H1 (cell line): Measurements from ENCODE around the gene HIPK2. TPM values are rescaled to one million over a fixed set of nuclear protein-coding genes. Genes with fewer than 3 reads are reported as not detected.

Experiments
- CTCF ChIA-PET: fragments of 300-600 bp; sonication (Branson Sonifier 250); formaldehyde crosslinking; loops from one replicate; lab custom pipeline; 2021; ENCODE audit not compliant: partially characterized antibody; lab: Charles Lee
- POLR2A ChIA-PET: fragments of 300-600 bp; sonication (Branson Sonifier 250); formaldehyde crosslinking; loops from one replicate; lab custom pipeline; 2021; ENCODE audit warnings: inconsistent platforms; ENCODE audit not compliant: partially characterized antibody; lab: Charles Lee
- DNase-seq, 2 experiments: peaks; one replicate each; pipeline versions ENCODE4 v3.0.0 to v3.0.0-alpha.2; 2010 to 2022; ENCODE audit warnings: low spot score in 2 of 2, low read depth in 1 of 2, mixed read lengths in 1 of 2
- FAIRE-seq: peaks from 2 replicates; lab custom pipeline; 2011; peaks lifted over from hg19 to GRCh38; lab: Jason Lieb, UNC
- H2AFZ ChIP-seq: 2 replicates; pipeline ENCODE4 v1.8.1; 2012; ENCODE audit warnings: low read length, inconsistent platforms
- H2AK5ac ChIP-seq: 2 replicates; pipeline ENCODE4 v1.6.1; 2013; ENCODE audit warnings: low read depth, low read length
- H2BK120ac ChIP-seq: replicated peaks from 2 replicates; pipeline ENCODE3; 2013; ENCODE audit warnings: low read depth, low read length, inconsistent platforms
- H2BK12ac ChIP-seq: 2 replicates; pipeline ENCODE4 v1.6.1; 2013; ENCODE audit warnings: low read depth, low read length
- H2BK15ac ChIP-seq: 2 replicates; pipeline ENCODE4 v1.6.1; 2013; ENCODE audit warnings: low read length
- H2BK20ac ChIP-seq: 2 replicates; pipeline ENCODE4 v1.6.1; 2013; ENCODE audit warnings: low read length
- H2BK5ac ChIP-seq: 2 replicates; pipeline ENCODE4 v1.6.1; 2013; ENCODE audit warnings: low read depth, low read length
- H3K14ac ChIP-seq: 2 replicates; pipeline ENCODE4 v1.6.1; 2013; ENCODE audit warnings: inconsistent platforms; ENCODE audit not compliant: insufficient read length
- H3K18ac ChIP-seq: 2 replicates; pipeline ENCODE4 v1.6.1; 2013; ENCODE audit warnings: low read length; ENCODE audit errors: extremely low read depth
- H3K23ac ChIP-seq: 2 replicates; pipeline ENCODE4 v1.6.1; 2013; ENCODE audit warnings: inconsistent platforms; ENCODE audit not compliant: insufficient read length
- H3K23me2 ChIP-seq: 2 replicates; pipeline ENCODE4 v1.6.1; 2013; ENCODE audit warnings: low read depth, low read length
- H3K27ac ChIP-seq: 2 replicates; pipeline ENCODE4 v1.6.1; 2011; ENCODE audit warnings: low read depth, low read length, inconsistent platforms
- H3K27me3 ChIP-seq, 4 experiments: replicated peaks in 1 of 4; 1 replicate in 1 of 4; 2 replicates in 3 of 4; pipeline versions ENCODE4 v1.6.1 to v1.8.1; 2011 to 2013; ENCODE audit warnings: low read length in 3 of 4, mild to moderate bottlenecking in 3 of 4, inconsistent platforms in 2 of 4, mixed read lengths in 2 of 4, moderate library complexity in 1 of 4; ENCODE audit not compliant: control insufficient read depth in 3 of 4, insufficient read depth in 3 of 4; ENCODE audit errors: extremely low read depth in 1 of 4
- H3K36me3 ChIP-seq, 4 experiments: 2 replicates each; pipeline versions ENCODE4 v1.6.1 to v1.8.1; 2011 to 2013; ENCODE audit warnings: mild to moderate bottlenecking in 4 of 4, low read length in 3 of 4, moderate library complexity in 2 of 4, control low read depth in 1 of 4, inconsistent platforms in 1 of 4; ENCODE audit not compliant: insufficient read depth in 4 of 4, control insufficient read depth in 2 of 4
- H3K4ac ChIP-seq: replicated peaks from 2 replicates; pipeline ENCODE3; 2013; ENCODE audit warnings: low read length, low read depth, mixed read lengths, inconsistent platforms; ENCODE audit not compliant: insufficient read length
- H3K4me1 ChIP-seq, 4 experiments: replicated peaks in 1 of 4; 1 replicate in 1 of 4; 2 replicates in 3 of 4; pipeline versions ENCODE4 v1.6.1 to v1.8.1; 2011 to 2013; ENCODE audit warnings: low read length in 3 of 4, inconsistent platforms in 2 of 4, mixed read lengths in 1 of 4; ENCODE audit not compliant: insufficient read depth in 4 of 4, control insufficient read depth in 3 of 4
- H3K4me2 ChIP-seq, 2 experiments: 2 replicates each; pipeline versions ENCODE4 v1.6.1 to v1.8.1; 2011 to 2013; ENCODE audit warnings: low read depth in 2 of 2, low read length in 2 of 2, control low read depth in 1 of 2, inconsistent platforms in 1 of 2, mild to moderate bottlenecking in 1 of 2; ENCODE audit not compliant: insufficient read depth in 1 of 2
- H3K4me3 ChIP-seq, 4 experiments: fragments of 200-600, 300-600 bp in 1 of 4; sonication (generic), shearing (Covaris generic), sonication (Bioruptor Twin) in 1 of 4; 2 replicates each; pipeline versions ENCODE4 v1.5.1 to v1.8.1; 2011 to 2016; ENCODE audit warnings: low read length in 4 of 4, low read depth in 3 of 4, control low read depth in 2 of 4, inconsistent platforms in 2 of 4, mild to moderate bottlenecking in 2 of 4, mixed read lengths in 1 of 4, moderate library complexity in 1 of 4; ENCODE audit not compliant: insufficient read depth in 2 of 4; ENCODE audit errors: extremely low read depth in 1 of 4
- H3K56ac ChIP-seq: replicated peaks from 2 replicates; pipeline ENCODE3; 2013; ENCODE audit warnings: low read depth, mild to moderate bottlenecking, mixed read lengths, low read length, inconsistent platforms; ENCODE audit not compliant: insufficient read length
- H3K79me1 ChIP-seq: 2 replicates; pipeline ENCODE4 v1.6.1; 2013; ENCODE audit warnings: low read depth, low read length, control low read depth
- H3K79me2 ChIP-seq, 2 experiments: 2 replicates each; pipeline versions ENCODE4 v1.6.1 to v1.8.1; 2012 to 2013; ENCODE audit warnings: low read length in 2 of 2, mild to moderate bottlenecking in 2 of 2, inconsistent platforms in 1 of 2; ENCODE audit not compliant: insufficient read depth in 2 of 2, control insufficient read depth in 1 of 2
- H3K9ac ChIP-seq, 4 experiments: replicated peaks in 1 of 4; 1 replicate in 1 of 4; 2 replicates in 3 of 4; pipeline versions ENCODE4 v1.6.1 to v1.8.1; 2011 to 2013; ENCODE audit warnings: low read depth in 3 of 4, low read length in 3 of 4, control low read depth in 2 of 4, mild to moderate bottlenecking in 2 of 4, moderate library complexity in 2 of 4, inconsistent platforms in 1 of 4; ENCODE audit errors: extremely low read depth in 1 of 4
- H3K9me3 ChIP-seq, 2 experiments: 2 replicates each; pipeline versions ENCODE4 v1.6.1 to v1.8.1; 2012 to 2013; ENCODE audit warnings: mild to moderate bottlenecking in 2 of 2, moderate library complexity in 2 of 2, control low read depth in 1 of 2, inconsistent platforms in 1 of 2, low read depth in 1 of 2, low read length in 1 of 2, mixed read lengths in 1 of 2; ENCODE audit not compliant: insufficient read depth in 2 of 2
- H4K20me1 ChIP-seq, 2 experiments: replicated peaks in 1 of 2; 2 replicates each; pipeline versions ENCODE3 to v1.8.1; 2011 to 2013; ENCODE audit warnings: inconsistent platforms in 2 of 2, low read length in 2 of 2, mild to moderate bottlenecking in 1 of 2; ENCODE audit not compliant: insufficient read depth in 2 of 2, control insufficient read depth in 1 of 2
- H4K5ac ChIP-seq: 2 replicates; pipeline ENCODE4 v1.6.1; 2013; ENCODE audit warnings: low read length, low read depth, mixed read lengths, inconsistent platforms; ENCODE audit not compliant: insufficient read length
- H4K8ac ChIP-seq: 2 replicates; pipeline ENCODE4 v1.8.0; 2013; ENCODE audit warnings: mild to moderate bottlenecking, moderate library complexity, low read length, inconsistent platforms; ENCODE audit not compliant: insufficient read depth; ENCODE audit errors: extremely low read depth
- H4K91ac ChIP-seq: replicated peaks from 2 replicates; pipeline ENCODE3; 2013; ENCODE audit warnings: low read length, mixed read lengths, inconsistent platforms; ENCODE audit not compliant: insufficient read length
- E2F6 ChIP-seq: IDR thresholded peaks from 2 replicates; pipeline ENCODE4 v1.6.1; 2012; ENCODE audit warnings: inconsistent platforms
- KDM5A ChIP-seq: fragments of 200-600 bp; IDR thresholded peaks from 2 replicates; pipeline ENCODE4 v1.7.1; 2012; ENCODE audit warnings: mild to moderate bottlenecking, low read length, inconsistent platforms, mixed read lengths
- POU5F1 ChIP-seq: IDR thresholded peaks from 2 replicates; pipeline ENCODE4 v1.6.1; 2011; ENCODE audit warnings: low read depth, mild to moderate bottlenecking, low read length, moderate library complexity
- SIN3A ChIP-seq, 2 experiments: IDR thresholded peaks in 1 of 2; conservative IDR thresholded peaks in 1 of 2; 2 replicates each; pipeline ENCODE4 v1.6.1; 2011 to 2012; ENCODE audit warnings: low read length in 2 of 2, improper control_type of control experiment in 1 of 2, low read depth in 1 of 2, mild to moderate bottlenecking in 1 of 2
- TAF1 ChIP-seq: IDR thresholded peaks from 2 replicates; pipeline ENCODE4 v1.6.1; 2011; ENCODE audit warnings: mild to moderate bottlenecking, low read depth, low read length
- TCF12 ChIP-seq: IDR thresholded peaks from 2 replicates; pipeline ENCODE4 v1.6.1; 2011; ENCODE audit warnings: low read depth, mild to moderate bottlenecking, low read length
- TEAD4 ChIP-seq: IDR thresholded peaks from 2 replicates; pipeline ENCODE4 v1.6.1; 2012; ENCODE audit warnings: low read depth, low read length, inconsistent platforms, mixed read lengths
- ZNF274 ChIP-seq: IDR thresholded peaks from 2 replicates; pipeline ENCODE4 v1.7.0; 2012; ENCODE audit warnings: low read length, borderline replicate concordance; ENCODE audit errors: extremely low read depth
- WGBS, 2 experiments: shearing (Covaris generic) in 1 of 2; methylation state at CpG; one replicate each; pipeline versions ENCODE4 v1.1.6 to v1.1.7; 2013 to 2015; ENCODE audit warnings: low lambda C conversion rate in 2 of 2, mixed read lengths in 2 of 2, inconsistent platforms in 1 of 2, low coverage in 1 of 2, missing lambda C conversion rate in 1 of 2; ENCODE audit not compliant: insufficient replicate concordance in 2 of 2, insufficient coverage in 1 of 2, insufficient read length in 1 of 2; ENCODE audit errors: extremely low coverage in 1 of 2, missing lambda C conversion rate in 1 of 2; 5-methylcytosine and 5-hydroxymethylcytosine counted together
- polyA plus RNA-seq, 7 experiments: library from polyadenylated mRNA; depleted of rRNA in 3 of 7; stranded (reverse) in 5 of 7; unstranded in 2 of 7; fragments of >200 nt in 5 of 7; fragments of 200-250 nt in 2 of 7; gene quantifications; 1 replicate in 5 of 7; 2 replicates in 1 of 7; 4 replicates in 1 of 7; pipeline versions ENCODE4 v1.2.1 to v1.2.3, GENCODE V29; 2011 to 2013; ENCODE audit warnings: missing spikeins in 2 of 7, mixed read lengths in 2 of 7
- total RNA-seq: library from RNA; stranded (reverse); fragmentation: NEBNext Ultra II Directional; extraction: Animal tissue kit (Norgen Biotek cat#: 25700); gene quantifications from 2 replicates; pipeline ENCODE4 v1.2.1, GENCODE V29; 2021

HIPK2 gene
- total and polyA plus RNA-seq, 2 of the 8 experiments (the other 6 are each of a cell fraction or from before 2014, with no cell fraction given) = 8.3 to 24.3 TPM

- H3K79me1 ChIP-seq = no peaks in the 10 kb centered on the region
- no peak overlapping the region for H2BK15ac ChIP-seq
- no peak overlapping the region for H4K8ac ChIP-seq
- ChIA-PET POLR2A (no interaction called here), CTCF (interaction anchor here (0.9 to 2.3 kb wide), 4 partner anchors 10 to 347 kb away, joined by 3 to 10 read pairs (median 4); no protein-coding TSS in a partner anchor)
- DNase-seq = no peak
- no peak overlapping the region for H2BK12ac ChIP-seq
- H2BK20ac ChIP-seq = no peak overlapping the region
- no peaks in the 10 kb centered on the region for H3K9me3 ChIP-seq
- no peaks in the 10 kb centered on the region for H4K20me1 ChIP-seq
- H3K4me3 ChIP-seq = no peak overlapping the region
- no peak overlapping the region for H2AK5ac ChIP-seq
- WGBS, 2 experiments = 96% methylated on average over 8 of the region's 8 CpGs; no CpG with 5 or more reads in 1 of the 2 experiments
- H3K4ac ChIP-seq = no peak overlapping the region
- H3K27ac ChIP-seq = no peak overlapping the region
- H4K5ac ChIP-seq = no peak overlapping the region
- H3K23ac ChIP-seq = no peak overlapping the region
- no peak overlapping the region for H2BK5ac ChIP-seq
- H3K79me2 ChIP-seq = no peaks in the 10 kb centered on the region; a peak in 1 of 4 replicates
- no peak overlapping the region for H4K91ac ChIP-seq
- H3K4me1 ChIP-seq = peaks cover 0 to 14% (median 7%) of the 10 kb centered on the region in 4 experiments; a peak in 6 of 7 replicates
- no peak overlapping the region for H2BK120ac ChIP-seq
- H3K27me3 ChIP-seq = no peaks in the 10 kb centered on the region
- H3K56ac ChIP-seq = no peak overlapping the region
- no peak for TF ChIP-seq TEAD4
- TF ChIP-seq POU5F1 = no peak
- no peak for TF ChIP-seq SIN3A (conservative IDR thresholded peaks at IDR 0.05 in 1 of 2, IDR thresholded peaks at IDR 0.05 in 1 of 2; ENCODE audit: low read depth in 1 of 2, low read length in 2 of 2)
- no peak for TF ChIP-seq TAF1
- no peak for TF ChIP-seq ZNF274
- TF ChIP-seq KDM5A = no peak
- TF ChIP-seq E2F6 = no peak
- no peak for TF ChIP-seq TCF12
- no peak for FAIRE-seq
- no peaks in the 10 kb centered on the region for H3K23me2 ChIP-seq
- H3K14ac ChIP-seq = no peak overlapping the region
- H3K18ac ChIP-seq = no peak overlapping the region
- no peaks in the 10 kb centered on the region for H3K36me3 ChIP-seq
- H3K4me2 ChIP-seq = no peak overlapping the region
- H3K9ac ChIP-seq = no peak overlapping the region
- no peak overlapping the region for H2AFZ ChIP-seq
Observed at GRCh38 chr7:139655305-139655704, 122.5 kb downstream of the HIPK2 start.
